ENCODE results near the gene NEXMIF.
"Not testable (repeated sequence)": the region's sequence is repeated elsewhere in the genome, so short reads cannot be mapped to it uniquely, and the experiment has no call there.

NEXMIF gene

DNA sequence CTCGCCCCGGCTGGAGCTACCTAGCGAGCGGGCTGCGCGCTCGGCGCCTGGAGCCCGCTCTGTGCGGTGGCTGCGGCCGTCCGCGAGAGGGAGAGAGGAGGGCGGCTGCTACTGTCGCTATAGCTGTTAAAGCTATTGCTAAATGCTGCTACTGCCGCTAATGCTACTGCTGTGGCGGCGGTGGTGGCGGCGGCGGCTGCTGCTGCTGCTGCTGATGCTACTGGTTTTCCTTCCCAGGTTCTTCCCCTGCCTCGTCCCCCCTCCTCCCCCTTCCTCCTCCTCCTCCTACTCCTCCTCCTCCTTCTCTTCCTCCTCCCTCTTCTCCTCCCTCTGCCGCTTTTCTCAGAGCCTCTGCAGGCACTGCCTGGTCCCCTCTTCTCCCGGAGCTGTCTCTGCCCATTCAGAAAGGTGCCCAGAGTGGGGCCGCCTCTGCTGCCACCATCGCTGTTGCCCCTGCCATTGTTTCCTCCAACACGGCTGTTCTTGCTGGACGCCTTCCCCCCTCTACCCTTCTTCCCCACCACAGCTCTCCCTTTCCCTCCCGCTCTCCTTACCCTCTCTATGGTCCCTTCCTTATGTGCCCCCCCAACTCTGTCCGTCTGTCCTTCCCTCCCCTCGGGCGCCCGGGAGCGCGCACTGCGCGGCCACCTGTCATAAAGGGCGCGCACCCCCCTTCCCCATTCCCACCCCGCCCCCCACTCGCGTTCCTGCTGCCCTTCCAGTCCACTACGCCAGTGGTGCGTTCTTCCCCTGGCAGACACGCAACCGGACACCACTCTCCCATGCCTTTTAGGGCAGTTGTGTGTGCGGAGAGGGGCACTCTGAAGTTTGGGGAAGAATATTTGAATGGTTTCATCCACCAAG lies at the start of gene NEXMIF:
NEXMIF (minus strand) TSS at position 228 of the 864 bp plus-strand sequence.
- peak; percentile 13 for DNase-seq

DNA sequence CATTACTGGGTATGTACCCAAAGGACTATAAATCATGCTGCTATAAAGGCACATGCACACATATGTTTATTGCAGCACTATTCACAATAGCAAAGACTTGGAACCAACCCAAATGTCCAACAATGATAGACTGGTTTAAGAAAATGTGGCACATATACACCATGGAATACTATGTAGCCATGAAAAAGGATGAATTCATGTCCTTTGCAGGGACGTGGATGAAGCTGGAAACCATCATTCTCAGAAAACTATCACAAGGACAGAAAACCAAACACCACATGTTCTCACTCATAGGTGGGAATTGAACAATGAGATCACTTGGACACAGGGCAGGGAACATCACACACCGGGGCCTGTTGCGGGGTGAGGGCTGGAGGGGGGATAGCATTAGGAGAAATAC lies 36.7 kb upstream of the NEXMIF start:
- not testable (repeated sequence) for DNase-seq

DNA sequence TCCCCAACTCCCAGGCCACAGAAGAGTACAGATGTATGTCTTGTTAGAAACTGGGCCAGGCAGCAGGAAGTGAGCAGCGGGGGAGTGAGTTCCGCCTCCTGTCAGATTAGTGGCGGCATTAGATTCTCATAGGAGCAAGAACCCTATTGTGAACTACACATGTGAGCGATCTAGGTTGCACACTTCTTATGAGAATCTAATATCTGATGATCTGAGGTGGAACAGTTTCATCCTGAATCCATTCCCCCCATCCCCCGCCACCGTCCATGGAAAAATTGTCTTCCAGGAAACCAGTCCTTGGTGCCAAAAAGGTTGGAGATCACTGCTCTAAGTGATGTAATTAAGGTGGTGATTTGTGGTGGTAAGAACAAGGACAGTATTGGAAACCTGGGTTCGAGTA lies 24.5 kb upstream of the NEXMIF start:
- DNase-seq: no peak

DNA sequence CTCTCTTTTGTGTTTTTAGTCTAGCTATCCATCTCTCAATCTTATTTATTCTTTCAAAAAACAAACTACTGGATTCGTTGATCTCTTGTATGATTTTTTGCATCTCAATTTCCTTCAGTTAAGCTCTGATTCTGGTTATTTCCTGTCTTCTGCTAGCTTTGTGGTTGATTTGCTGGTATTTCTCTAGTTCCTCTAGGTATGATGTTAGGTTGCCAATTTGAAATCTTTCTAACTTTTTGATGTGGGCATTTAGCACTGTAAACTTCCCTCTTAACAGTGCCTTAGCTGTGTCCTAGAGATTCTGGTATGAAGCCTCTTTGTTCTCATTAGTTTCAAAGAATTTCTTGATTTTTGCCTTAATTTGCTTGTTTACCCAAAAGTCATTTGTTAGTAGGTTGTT lies 15.2 kb upstream of the NEXMIF start:
- no peak for DNase-seq

DNA sequence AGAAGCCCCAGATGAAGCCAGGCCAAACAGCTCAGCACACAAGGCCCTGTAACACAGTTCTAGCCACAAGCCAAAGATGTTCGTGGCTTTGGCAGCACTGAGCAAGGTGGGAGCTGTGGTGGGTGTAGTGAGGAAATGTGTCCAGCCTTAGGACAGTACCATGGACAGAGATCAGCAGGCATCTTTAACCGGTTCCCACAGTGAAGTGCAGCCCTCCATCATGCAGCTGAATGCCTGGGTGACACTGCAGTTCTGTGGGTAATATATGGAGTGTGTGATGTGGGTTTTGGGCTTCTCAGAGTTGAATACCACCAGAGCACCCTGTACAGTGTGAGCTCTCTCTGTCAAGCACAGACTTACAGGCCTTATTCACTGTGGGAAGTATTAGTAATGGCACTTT lies 6.0 kb upstream of the NEXMIF start:
- DNase-seq: no peak

DNA sequence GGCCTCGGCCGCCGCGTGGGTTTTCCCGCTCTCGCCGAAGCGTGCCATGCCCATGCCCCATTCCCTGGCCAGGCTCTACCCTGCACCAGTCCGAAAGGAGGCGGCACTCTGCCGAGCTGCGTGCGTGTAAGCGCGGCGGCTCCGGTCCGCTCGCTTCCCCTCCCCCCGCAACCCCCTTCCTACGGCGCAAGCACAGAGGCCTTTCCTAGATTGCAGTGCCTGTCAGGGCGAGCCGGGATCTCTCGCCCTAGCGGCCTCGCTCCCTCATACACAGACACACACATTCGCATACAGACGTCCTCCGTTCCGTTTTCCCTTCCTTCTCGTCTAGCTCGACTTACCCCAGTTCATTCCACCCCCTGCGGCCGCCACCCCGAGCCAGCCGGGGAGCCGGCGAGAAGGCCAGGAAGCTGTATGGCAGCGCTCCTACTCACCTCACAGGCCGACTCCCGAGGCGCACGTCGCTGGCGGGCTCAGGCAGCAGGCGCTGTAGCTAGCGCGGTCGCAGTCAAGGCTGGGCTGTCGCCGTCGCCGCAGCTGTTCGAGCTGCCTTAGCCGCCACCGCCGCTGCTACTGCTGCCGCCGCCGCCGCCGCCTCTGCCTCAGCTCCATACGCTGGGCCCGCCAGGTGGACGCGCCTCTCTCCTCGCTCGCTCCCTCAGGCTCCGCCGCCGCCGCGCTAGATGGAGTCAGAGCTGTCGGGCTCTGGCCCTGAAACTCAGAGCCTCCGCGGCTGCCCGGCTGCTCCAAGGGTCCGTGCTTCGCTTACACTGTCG lies 615 bp downstream of the NEXMIF start:
- peak; percentile 20 for DNase-seq

DNA sequence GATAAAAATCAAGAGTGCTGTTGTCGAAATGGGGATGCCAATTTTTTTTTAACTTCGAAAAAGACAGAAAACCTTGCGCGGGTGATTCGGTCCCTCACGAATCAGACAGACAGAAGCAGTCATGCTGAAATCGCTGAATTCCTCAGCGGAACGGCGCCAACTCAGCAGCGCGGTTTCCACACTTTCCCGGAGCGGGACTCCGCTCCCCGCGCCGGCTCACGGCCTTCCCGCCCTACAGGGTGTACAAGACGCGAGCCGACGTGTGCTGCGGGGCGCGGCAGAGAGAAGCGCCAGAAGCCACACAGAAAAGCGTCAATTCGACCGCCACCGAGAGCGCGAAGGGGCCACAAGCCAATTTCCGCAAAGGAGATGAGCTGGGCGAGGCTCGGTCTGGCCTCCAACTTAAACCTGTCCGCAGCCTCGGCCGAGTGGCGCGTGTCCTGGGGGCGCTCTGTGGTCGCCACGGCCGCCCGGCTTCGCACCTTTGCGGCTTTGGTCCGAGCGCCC lies 1.3 kb downstream of the NEXMIF start:
- DNase-seq: peak; percentile 4

DNA sequence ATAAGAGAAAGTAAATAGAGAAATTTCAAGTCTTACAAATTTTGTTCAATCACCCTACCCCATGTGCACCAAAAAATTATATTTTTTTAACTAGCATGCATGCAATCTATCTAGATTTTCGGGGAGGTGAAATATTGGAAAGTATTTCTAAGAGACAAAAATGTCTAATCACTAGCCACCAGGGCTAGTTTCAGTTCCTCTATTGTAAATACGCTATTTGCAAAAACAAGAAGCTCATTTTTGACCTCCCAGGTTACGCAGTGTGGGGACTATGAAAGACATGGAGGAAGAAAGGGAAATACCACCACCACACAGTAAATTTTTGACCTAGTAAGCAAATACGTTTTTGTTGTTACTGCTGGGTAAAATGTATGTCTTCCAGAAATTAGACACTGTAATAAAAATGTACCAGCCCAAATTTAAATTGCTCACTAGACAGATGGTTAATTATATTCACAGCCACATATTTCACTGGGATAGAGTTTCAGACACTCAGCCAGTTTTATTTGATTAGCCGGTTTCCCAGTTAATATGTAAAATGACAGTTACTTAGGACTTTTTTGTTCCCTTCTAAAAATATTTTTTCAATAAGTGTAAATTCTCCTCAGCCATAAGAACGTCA lies 2.2 kb downstream of the NEXMIF start:
- no peak for DNase-seq

DNA sequence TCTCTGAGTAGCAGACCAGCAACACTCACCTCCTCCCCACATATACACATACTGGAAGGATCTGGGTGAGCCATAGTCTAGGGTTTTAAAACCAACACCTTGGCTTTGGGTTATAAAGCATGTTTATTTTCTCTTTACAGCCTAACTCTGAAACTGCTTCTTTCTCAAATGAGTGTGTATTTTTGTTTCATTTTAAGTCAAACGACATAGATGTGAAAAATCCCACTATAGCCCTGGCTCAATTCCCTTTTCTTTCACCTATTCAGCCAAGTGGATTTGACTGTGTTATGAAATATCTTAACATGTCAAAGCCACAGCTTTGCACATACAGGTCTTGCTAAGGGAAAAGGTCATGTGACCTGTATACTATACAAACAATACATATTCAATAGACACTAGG lies 13.8 kb downstream of the NEXMIF start:
- DNase-seq: no peak

DNA sequence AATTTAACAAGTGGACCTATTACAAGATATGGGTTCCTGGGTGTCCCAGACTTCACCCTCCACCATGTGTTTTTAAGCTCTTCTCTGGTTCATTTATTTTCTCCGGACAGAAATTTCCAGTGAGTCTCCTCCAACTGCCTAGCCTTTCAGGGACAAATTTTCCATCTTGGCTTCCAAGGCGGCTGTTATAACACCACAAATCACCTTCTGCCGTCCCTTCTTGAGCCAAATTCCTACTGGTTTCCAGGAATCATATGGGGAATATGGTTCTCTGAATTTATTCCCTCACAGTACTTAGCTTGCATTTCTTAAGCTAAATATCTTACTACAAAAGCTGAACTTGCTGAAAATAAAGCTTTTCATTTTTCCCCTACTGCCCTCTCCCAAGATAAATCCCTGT lies 18.8 kb downstream of the NEXMIF start:
- no peak for DNase-seq

DNA sequence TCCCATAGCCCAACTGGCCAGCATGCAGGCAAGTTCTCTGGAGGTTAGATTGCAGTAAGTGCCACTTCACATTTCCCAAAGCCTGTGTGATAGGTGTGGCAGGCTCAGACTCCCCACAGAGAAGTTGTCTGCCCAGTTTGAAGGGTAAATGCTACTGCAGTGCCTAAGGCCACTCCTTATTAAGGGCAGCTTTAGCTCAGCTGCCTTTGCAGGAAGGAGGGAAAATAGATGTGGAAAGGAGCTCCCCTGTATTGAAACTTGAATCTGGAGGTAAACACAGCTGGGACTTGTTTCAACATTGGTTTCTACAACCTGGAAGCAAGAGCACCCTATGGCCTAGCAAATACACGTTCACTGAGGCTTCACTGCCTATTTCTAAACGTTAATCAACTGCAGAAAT lies 22.4 kb downstream of the NEXMIF start:
- no peak for DNase-seq

DNA sequence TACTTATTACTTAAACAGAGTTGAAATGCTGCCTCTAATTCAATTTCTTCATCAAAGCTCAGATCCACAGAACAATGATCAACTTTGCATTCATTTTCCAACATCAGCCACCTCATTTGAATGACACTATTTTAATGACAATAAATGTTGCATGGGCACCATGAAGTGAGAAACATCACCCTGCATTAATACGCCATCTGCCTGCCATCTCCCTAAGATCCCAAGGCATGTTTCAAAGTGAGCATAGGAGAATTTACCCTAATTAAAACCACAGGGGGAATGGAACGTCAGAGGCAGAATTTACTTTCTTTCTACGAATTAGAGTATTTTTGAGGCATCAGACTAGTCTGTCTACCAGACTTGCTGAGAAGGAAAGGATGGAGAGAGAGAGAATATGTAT lies 32.7 kb downstream of the NEXMIF start:
- DNase-seq: no peak

DNA sequence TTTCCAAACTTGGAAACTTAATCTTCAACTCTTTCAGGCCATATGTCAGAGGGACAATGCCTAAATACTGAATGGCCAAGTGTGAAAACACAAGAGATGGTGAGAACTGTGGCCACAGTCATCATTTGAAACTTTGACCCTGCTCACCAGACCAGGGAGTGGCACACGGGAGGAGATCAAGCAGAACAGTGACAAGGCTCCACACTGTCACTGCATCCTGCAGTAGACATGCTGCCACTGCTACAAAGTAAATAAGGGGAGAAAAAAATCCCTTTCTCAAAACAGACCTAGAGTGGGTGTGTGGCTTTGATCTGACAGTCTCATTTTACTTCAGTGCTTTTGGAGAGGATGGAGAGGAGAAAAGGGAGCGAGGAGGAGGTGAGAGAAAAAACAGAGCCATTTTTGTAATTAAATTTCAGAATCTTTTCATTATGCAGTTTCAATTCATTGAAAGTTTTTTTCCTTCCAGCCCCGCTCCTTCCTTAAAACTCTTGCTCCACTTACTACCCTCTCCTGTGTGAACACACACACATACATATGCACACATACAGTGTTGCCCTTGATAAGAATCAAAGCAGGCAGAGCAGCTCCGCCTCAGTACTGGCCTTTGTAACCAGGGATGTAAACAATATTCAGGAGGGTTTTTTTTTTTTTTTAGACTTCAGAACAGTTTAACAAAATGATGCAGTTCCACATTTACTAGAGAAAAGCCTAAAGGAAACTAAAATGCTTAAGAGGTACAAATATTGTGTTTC lies 34.4 kb downstream of the NEXMIF start:
- DNase-seq: no peak

DNA sequence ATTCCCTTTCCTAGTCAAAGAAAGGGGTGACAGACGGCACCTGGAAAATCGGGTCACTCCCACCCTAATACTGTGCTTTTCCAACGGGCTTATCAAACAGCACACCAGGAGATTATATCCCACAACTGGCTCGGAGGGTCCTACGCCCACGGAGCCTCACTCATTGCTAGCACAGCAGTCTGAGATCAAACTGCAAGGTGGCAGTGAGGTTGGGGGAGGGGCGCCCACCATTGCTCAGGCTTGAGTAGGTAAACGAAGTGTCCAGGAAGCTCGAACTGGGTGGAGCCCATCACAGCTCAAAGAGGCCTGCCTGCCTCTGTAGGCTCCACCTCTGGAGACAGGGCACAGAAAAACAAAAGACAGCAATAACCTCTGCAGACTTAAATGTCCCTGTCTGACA lies 42.9 kb downstream of the NEXMIF start:
- DNase-seq: not testable (repeated sequence)

DNA sequence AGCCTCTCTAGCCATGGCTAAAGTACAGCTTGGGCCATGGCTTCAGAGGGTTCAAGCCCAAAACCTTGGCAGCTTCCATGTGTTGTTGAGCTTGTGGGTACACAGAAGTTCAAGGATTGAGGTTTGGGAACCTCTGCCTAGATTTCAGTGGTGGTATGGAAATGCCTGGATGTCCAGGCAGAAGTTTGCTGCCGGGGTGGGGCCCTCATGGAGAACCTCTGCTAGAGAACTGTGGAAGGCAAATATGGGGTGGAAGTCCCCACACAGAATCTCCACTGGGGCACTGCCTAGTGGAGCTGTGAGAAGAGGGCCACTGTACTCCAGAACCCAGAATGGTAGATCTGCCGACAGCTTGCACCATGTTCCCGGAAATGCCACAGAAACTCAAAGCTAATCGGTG lies 59.5 kb downstream of the NEXMIF start:
- DNase-seq: no peak

DNA sequence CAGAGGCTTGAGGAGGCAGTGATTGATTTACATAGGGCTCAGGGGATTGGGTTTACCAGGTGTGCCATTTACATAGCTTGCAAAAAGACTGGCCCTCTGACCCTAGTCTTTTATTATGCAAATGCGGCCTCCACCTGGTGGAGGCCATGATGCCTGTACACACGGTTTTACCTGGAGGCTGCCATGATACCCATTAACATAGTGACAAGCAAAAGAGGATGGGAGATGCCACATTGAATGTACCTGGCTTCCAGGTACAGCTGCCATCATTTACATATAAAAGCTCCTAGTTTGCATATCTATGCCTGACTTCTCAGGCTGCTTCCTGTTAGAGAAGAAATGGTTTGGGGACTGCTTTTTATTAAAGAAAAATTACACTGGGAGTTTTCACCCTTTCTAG lies 72.0 kb downstream of the NEXMIF start:
- no peak for DNase-seq

DNA sequence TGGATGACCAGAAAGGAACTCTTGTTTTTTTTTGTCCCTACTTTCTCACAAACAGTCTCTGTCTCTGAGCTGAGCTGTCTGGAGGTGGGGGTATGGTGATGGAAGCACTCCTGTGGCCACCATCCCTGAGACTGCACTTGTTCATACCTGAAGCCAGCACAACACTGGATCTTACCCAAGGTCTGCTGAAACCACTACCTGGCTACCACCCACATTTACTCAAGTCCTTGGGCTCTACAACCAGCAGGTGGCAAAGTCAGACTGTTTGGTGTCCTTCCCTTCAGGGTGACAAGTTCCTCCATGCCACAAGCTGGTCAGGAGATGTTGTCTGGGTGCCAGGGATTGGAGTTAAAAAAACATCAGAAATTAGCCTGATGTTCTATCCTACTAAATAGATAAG lies 89.7 kb downstream of the NEXMIF start:
- DNase-seq: no peak

DNA sequence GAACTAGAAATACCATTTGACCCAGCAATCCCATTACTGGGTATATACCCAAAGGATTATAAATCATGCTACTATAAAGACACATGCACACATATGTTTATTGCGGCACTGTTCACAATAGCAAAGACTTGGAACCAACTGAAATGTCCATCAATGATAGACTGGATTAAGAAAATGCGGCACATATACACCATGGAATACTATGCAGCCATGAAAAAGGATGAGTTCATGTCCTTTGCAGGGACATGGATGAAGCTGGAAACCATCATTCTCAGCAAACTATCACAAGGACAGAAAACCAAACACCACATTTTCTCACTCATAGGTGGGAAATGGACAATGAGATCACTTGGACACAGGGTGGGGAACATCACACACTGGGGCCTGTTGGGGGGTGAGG lies 105.5 kb downstream of the NEXMIF start:
- DNase-seq: not testable (repeated sequence)

DNA sequence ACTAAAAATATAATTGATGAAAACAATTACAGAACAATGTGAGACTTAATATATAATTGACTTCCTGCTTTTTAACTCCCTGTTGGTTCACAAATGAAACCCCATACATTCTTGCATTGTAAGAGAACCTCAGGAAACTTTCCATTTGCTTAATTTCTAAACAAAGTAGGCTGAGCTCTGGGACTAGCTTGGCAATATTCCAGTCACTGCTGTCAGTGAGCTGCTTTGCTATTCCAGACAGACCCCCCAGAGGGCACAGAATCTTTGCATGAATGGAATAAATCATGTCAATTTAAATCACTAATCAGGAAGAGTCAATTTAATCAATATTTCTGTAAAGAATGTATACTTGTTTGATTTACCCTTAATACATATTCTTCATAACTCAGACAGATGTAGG lies 110.6 kb downstream of the NEXMIF start:
- no peak for DNase-seq

DNA sequence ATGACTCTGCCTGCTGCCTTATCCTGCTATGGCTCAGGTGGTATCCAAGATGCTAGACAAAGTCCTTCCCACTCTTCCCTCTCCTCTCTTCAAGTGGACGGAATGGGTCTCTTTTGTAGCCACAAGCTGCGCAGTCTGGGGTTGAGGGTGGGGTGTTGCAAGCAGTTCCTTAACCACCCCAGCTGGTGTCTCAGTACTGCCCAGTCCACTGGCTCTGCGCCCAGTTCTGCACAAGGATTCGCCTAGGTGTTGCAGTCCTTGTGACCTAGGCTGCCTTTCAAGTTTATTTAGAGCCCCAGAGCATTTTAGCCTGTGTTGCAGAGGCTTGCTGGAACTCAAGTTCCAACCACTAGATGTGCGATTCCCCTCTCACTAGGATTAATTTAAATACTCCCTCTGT lies 120.7 kb downstream of the NEXMIF start:
- DNase-seq: no peak

DNA sequence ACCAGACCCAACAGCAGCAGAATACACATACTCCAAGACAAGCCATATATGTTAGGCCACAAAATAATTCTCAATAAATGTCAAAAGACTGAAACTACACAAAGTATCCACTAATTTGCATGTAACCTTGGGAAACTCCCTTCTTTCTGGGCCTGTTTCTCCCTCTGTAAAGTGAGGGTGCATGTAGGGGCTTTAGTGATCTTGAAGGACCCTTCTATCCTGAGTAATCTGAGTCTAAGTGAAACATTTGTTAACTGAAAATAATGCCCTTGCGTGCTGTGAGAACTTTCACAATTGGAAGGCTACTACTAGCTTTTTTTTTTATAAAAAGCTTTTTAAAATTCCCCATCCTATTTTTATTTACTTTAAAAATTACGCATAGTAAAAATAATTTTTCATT lies 125.2 kb downstream of the NEXMIF start:
- DNase-seq: no peak

DNA sequence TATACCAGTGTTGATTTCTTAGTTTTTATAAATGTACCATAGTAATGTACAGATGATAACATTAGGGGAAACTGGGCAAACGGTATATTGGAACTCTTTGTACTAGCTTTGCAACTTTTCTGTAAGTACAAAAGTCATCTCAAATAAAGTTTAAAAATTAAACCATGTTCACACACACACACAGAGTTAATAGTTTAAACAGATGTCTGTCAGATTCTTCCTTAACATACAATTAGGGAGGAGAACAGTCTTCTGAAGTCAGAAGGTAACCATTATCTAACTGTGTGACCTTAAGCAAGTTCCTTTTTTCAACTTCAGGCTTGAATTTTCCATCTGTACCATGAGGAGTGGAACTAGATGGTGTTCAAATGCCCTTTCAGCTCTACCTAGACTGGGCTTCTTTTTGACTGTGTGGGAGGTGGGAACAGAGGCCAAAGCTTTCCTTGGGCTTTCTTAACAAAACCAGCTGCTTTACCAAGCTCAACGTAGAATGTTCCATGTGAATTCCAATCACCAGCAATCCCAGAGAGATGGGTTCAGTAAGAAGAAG lies 127.8 kb downstream of the NEXMIF start:
- no peak for DNase-seq
